Karpas-422 (cell line): Measurements from ENCODE around the gene GRB10. TPM values are rescaled to one million over a fixed set of nuclear protein-coding genes. Genes with fewer than 3 reads are reported as not detected.

Experiments used
- DNase-seq: peaks from one replicate; pipeline ENCODE4 v3.0.0-alpha.2; 2015
- H2AFZ ChIP-seq: fragments of 200-600 bp; sonication (generic); 2 replicates; pipeline ENCODE4 v1.6.1; 2014; ENCODE audit warnings: antibody characterized with exemption, low read length, mixed read lengths
- H3K27ac ChIP-seq: fragments of 200-600 bp; sonication (generic); 2 replicates; pipeline ENCODE4 v1.5.1; 2014; ENCODE audit warnings: mild to moderate bottlenecking, low read length, moderate library complexity
- H3K27me3 ChIP-seq: fragments of 200-600 bp; sonication (generic); 2 replicates; pipeline ENCODE4 v1.6.1; 2014; ENCODE audit warnings: low read length, mixed read lengths
- H3K36me3 ChIP-seq: fragments of 200-600 bp; sonication (generic); 2 replicates; pipeline ENCODE4 v1.6.1; 2014; ENCODE audit warnings: low read length, mixed read lengths; ENCODE audit not compliant: insufficient read depth
- H3K4me1 ChIP-seq: fragments of 200-600 bp; sonication (generic); 2 replicates; pipeline ENCODE4 v1.6.1; 2014; ENCODE audit warnings: mild to moderate bottlenecking, low read length, mixed read lengths
- H3K4me2 ChIP-seq: fragments of 200-600 bp; sonication (generic); 2 replicates; pipeline ENCODE4 v1.6.1; 2014; ENCODE audit warnings: low read length, low read depth, mild to moderate bottlenecking; ENCODE audit not compliant: poor library complexity, severe bottlenecking
- H3K4me3 ChIP-seq: fragments of 200-600 bp; sonication (generic); 2 replicates; pipeline ENCODE4 v1.5.1; 2014; ENCODE audit warnings: mild to moderate bottlenecking, antibody characterized with exemption, low read length, mixed read lengths
- H3K79me2 ChIP-seq: fragments of 200-600 bp; sonication (generic); 2 replicates; pipeline ENCODE4 v1.6.1; 2014; ENCODE audit warnings: mild to moderate bottlenecking, low read length, mixed read lengths
- H3K9ac ChIP-seq: fragments of 200-600 bp; sonication (generic); 2 replicates; pipeline ENCODE4 v1.6.0; 2014; ENCODE audit warnings: low read length
- H3K9me2 ChIP-seq: fragments of 200-600 bp; sonication (generic), shearing (Covaris generic); replicated peaks from 2 replicates; pipeline ENCODE4 v1.6.0; 2014; ENCODE audit warnings: mild to moderate bottlenecking, low read length, moderate library complexity; ENCODE audit not compliant: insufficient read depth
- H3K9me3 ChIP-seq: fragments of 300-700, 200-600 bp; sonication (generic); 2 replicates; pipeline ENCODE4 v1.6.1; 2014; ENCODE audit warnings: low read length, mixed read lengths
- H4K20me1 ChIP-seq: fragments of 200-600 bp; sonication (generic); 2 replicates; pipeline ENCODE4 v1.6.1; 2014; ENCODE audit warnings: mild to moderate bottlenecking, antibody characterized with exemption, low read length, low read depth; ENCODE audit not compliant: insufficient read depth
- total RNA-seq: library from RNA; depleted of rRNA; stranded (reverse); fragments of >200 nt; shearing (Covaris generic); gene quantifications from 2 replicates; pipeline ENCODE4 v1.2.3, GENCODE V29; 2014; ENCODE audit warnings: low replicate concordance

The GRB10 gene
- total RNA-seq, 1 experiment from 2014 or later: not detected

DNA sequence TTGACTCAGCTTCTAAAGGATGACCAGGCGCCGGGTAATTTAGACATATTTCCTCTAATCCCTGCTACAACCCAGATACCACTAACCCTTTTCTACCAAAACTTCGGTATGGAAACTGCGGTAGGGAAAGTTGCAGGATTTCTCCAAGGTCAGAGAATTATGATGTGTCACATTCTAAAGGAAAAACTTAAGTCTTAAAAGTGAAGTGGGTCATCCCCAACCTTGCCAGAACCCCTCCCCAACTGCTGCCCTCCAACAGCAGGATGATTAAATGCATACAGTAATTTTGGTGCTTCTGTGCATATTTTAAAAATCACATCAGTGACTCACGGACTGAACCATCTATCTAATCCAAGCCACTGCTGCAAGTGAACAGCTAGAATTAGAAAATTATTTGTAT lies 52.7 kb downstream of the GRB10 start:
- Histone ChIP-seq H2AFZ (no peak overlapping the region), H3K79me2 (no peaks in the 10 kb centered on the region), H3K27me3 (no peaks in the 10 kb centered on the region), H3K4me1 (no peaks in the 10 kb centered on the region), H3K27ac (no peak overlapping the region), H3K4me3 (no peak overlapping the region), H3K4me2 (no peak overlapping the region), H3K9ac (no peak overlapping the region), H3K9me3 (no peaks in the 10 kb centered on the region), H3K9me2 (no peaks in the 10 kb centered on the region), H3K36me3 (no peaks in the 10 kb centered on the region), H4K20me1 (no peaks in the 10 kb centered on the region)
- DNase-seq: no peak

DNA sequence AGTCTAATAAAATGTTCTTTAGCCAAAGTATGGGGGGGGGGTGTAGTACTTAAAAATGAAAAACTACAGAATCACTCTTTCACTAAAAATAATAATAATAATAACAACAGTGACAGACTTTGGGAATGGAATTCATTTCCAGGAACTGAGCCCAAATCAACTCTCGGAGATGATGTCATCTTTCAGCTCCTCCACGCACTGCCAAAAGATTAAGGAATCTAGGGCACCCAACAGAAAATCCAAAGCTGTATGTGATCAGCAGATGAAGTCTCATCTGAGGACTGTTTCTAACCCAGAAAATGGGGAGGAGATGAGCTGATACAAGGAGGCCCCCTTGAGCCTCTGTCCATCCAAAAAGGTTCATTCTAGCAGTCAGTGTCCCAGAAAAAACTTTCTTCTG lies 54.5 kb downstream of the GRB10 start:
- H3K79me2 ChIP-seq: no peaks in the 10 kb centered on the region
- H3K27ac ChIP-seq: no peak overlapping the region
- H3K9ac ChIP-seq: no peak overlapping the region
- no peak overlapping the region for H3K4me2 ChIP-seq
- no peaks in the 10 kb centered on the region for H3K36me3 ChIP-seq
- H3K4me3 ChIP-seq: no peak overlapping the region
- H3K9me2 ChIP-seq: no peaks in the 10 kb centered on the region
- H2AFZ ChIP-seq: no peak overlapping the region
- no peaks in the 10 kb centered on the region for H3K27me3 ChIP-seq
- DNase-seq: no peak
- no peaks in the 10 kb centered on the region for H3K9me3 ChIP-seq
- no peaks in the 10 kb centered on the region for H3K4me1 ChIP-seq
- no peaks in the 10 kb centered on the region for H4K20me1 ChIP-seq

GRCh38 chr7:50727711-50728110 lies 55.0 kb downstream of the GRB10 start:
- Histone ChIP-seq H2AFZ (no peak overlapping the region), H3K4me1 (no peaks in the 10 kb centered on the region)

GRCh38 chr7:50727072-50727471 lies 55.6 kb downstream of the GRB10 start:
- Histone ChIP-seq H3K4me2 (no peak overlapping the region), H3K36me3 (no peaks in the 10 kb centered on the region), H3K27me3 (no peaks in the 10 kb centered on the region), H3K4me1 (no peaks in the 10 kb centered on the region), H3K9me2 (no peaks in the 10 kb centered on the region), H3K79me2 (no peaks in the 10 kb centered on the region), H4K20me1 (no peaks in the 10 kb centered on the region), H3K9me3 (no peaks in the 10 kb centered on the region), H3K4me3 (no peak overlapping the region), H3K9ac (no peak overlapping the region), H2AFZ (no peak overlapping the region), H3K27ac (no peak overlapping the region)
- no peak for DNase-seq

More at GRCh38 chr7:50727711-50728110, 55.0 kb downstream of the GRB10 start:
- Histone ChIP-seq H3K9ac (no peak overlapping the region), H3K4me2 (no peak overlapping the region), H3K36me3 (no peaks in the 10 kb centered on the region), H3K9me2 (no peaks in the 10 kb centered on the region), H3K79me2 (no peaks in the 10 kb centered on the region), H4K20me1 (no peaks in the 10 kb centered on the region), H3K27me3 (no peaks in the 10 kb centered on the region), H3K9me3 (no peaks in the 10 kb centered on the region), H3K4me3 (no peak overlapping the region), H3K27ac (no peak overlapping the region)
- no peak for DNase-seq

DNA sequence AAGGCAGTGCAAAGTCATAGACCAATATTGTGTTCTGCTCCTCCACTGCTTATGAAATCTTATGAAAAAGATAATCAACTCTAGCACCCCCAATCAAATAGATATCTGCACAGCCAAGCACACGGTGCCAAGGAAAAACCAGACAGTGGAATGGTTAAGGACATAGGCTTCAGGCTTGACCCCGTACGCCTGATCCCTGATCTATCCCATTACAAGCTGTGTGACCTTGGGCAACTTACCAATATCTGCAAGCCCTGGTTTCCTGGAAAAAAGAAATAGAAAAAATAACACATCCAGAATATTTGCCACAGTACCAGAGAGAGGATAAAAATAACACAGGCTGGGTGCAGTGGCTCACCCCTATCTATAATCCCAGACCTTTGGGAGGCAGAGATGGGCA lies 56.9 kb downstream of the GRB10 start:
- H3K79me2 ChIP-seq: no peaks in the 10 kb centered on the region

DNA sequence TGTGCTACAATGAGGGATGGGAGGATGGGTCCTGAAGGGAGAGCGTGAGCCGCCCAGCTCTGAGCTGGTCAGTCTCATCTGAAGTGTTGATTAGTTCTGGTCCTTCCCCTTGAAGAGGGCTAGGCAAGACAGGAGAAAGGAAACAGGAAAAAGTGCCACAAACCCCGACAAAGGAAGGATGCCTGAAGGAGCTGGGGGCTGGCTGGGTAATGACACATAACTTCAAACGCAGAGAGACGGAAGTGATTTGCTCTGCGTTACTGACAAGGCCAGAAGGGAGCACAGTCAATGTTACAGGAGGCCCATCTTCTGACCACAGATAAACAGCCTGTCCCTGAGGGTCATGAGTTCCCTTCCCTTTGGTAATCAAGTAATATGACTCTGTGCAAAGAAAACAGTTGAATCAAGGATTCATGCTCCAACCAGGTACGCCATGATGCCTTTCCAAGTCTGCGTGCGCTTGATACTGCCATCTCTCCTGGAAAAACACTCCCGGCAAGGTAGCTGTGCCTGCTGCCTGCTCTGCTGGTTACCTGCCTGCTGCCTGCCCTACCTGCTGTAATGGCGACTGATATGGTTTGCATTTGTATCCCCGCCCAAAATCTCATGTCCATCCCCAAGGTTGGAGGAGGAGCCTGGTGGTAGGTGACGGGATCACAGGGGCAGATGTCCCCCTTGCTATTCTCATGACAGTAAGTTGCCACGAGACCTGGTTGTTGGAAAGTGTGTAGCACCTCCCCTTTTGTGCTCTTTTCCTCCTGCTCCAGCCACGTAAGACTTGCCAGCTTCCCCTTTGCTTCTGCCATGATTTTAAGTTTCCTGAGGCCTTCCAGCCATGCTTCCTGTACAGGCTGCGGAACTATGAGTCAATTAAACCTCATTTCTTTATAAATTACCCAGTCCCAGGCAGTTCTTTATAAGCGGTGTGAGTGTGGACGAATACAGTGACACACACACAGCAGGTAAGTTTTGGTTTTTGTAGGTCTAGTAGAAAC lies 57.9 kb downstream of the GRB10 start:
- Histone ChIP-seq H3K36me3 (no peaks in the 10 kb centered on the region), H3K9me2 (no peaks in the 10 kb centered on the region), H4K20me1 (no peaks in the 10 kb centered on the region), H3K79me2 (no peaks in the 10 kb centered on the region), H3K4me1 (no peaks in the 10 kb centered on the region), H3K9ac (no peak overlapping the region), H3K4me3 (no peak overlapping the region), H3K9me3 (no peaks in the 10 kb centered on the region), H3K4me2 (no peak overlapping the region), H3K27me3 (no peaks in the 10 kb centered on the region), H3K27ac (no peak overlapping the region), H2AFZ (no peak overlapping the region)
- no peak for DNase-seq

More for the DNA sequence above, 56.9 kb downstream of the GRB10 start:
- Histone ChIP-seq H3K27ac (no peak overlapping the region), H3K4me3 (no peak overlapping the region), H3K9ac (no peak overlapping the region), H2AFZ (no peak overlapping the region), H3K9me2 (no peaks in the 10 kb centered on the region), H3K36me3 (no peaks in the 10 kb centered on the region), H3K9me3 (no peaks in the 10 kb centered on the region), H3K4me1 (no peaks in the 10 kb centered on the region), H3K27me3 (no peaks in the 10 kb centered on the region), H3K4me2 (no peak overlapping the region), H4K20me1 (no peaks in the 10 kb centered on the region)
- no peak for DNase-seq

- Histone ChIP-seq H2AFZ (no peak overlapping the region), H3K27ac (no peak overlapping the region), H4K20me1 (no peaks in the 10 kb centered on the region), H3K9me2 (no peaks in the 10 kb centered on the region), H3K9ac (no peak overlapping the region), H3K9me3 (no peaks in the 10 kb centered on the region), H3K36me3 (no peaks in the 10 kb centered on the region), H3K79me2 (no peaks in the 10 kb centered on the region), H3K4me3 (no peak overlapping the region), H3K4me2 (no peak overlapping the region), H3K4me1 (no peaks in the 10 kb centered on the region), H3K27me3 (no peaks in the 10 kb centered on the region)
- DNase-seq: no peak
Observed at GRCh38 chr7:50723888-50724287, 58.8 kb downstream of the GRB10 start.

DNA sequence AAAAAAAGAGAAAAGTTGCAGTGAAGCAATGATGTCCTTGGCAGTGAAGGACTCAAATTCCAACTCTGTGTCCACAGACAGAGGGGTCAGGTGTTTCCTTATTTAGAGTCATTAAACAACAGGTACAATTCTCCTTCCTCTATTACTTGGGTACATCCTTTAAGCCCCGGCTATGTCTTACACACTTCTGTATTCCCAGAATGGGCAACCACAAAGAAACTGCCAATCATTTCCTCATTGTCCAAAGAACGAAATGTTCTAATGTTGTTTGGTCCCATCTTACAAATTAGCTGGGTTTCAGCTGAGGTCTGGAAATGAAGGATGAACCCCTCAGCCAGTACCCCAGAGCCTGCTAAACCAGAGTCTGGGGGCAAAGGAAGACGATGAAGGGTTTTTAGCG lies 59.5 kb downstream of the GRB10 start:
- Histone ChIP-seq H3K9ac (no peak overlapping the region), H2AFZ (no peak overlapping the region), H3K4me2 (no peak overlapping the region), H3K4me3 (no peak overlapping the region), H3K4me1 (no peaks in the 10 kb centered on the region), H3K79me2 (no peaks in the 10 kb centered on the region), H3K9me3 (no peaks in the 10 kb centered on the region), H4K20me1 (no peaks in the 10 kb centered on the region), H3K9me2 (no peaks in the 10 kb centered on the region), H3K27me3 (no peaks in the 10 kb centered on the region), H3K27ac (no peak overlapping the region), H3K36me3 (no peaks in the 10 kb centered on the region)
- DNase-seq: no peak
